Vagina (tissue), 2 donors: ENCODE data around the gene FAM83C.

Source experiments
- CTCF ChIP-seq, 3 experiments: fragments of 450-650 bp in 2 of 3; fragments of 200-600 bp in 1 of 3; sonication (generic) in 1 of 3; IDR thresholded peaks; one replicate each; pipeline ENCODE4 v1.5.1; 2017 to 2019; ENCODE audit warnings: antibody characterized with exemption in 3 of 3, mild to moderate bottlenecking in 2 of 3, moderate library complexity in 2 of 3
- POLR2A ChIP-seq, 2 donors: fragments of 450-650 bp; IDR thresholded peaks; one replicate each; pipeline ENCODE4 v1.6.1; 2017; ENCODE audit warnings: antibody characterized with exemption in 2 of 2, mild to moderate bottlenecking in 2 of 2, moderate library complexity in 2 of 2
- POLR2AphosphoS5 ChIP-seq, 2 donors: sonication (generic); formaldehyde crosslinking; IDR thresholded peaks; one replicate each; pipeline ENCODE4 v1.9.0; 2017; ENCODE audit warnings: antibody characterized with exemption in 2 of 2, mild to moderate bottlenecking in 2 of 2, low read depth in 1 of 2; ENCODE audit not compliant: insufficient read depth in 1 of 2

- TF ChIP-seq CTCF (IDR thresholded peaks at IDR 0.05) (no peak), POLR2AphosphoS5 (IDR thresholded peaks at IDR 0.05; ENCODE audit: insufficient read depth in 1 of 2, low read depth in 1 of 2) (no peak), POLR2A (IDR thresholded peaks at IDR 0.05) (no peak)
Observed at GRCh38 chr20:35290186-35290886, 1.9 kb downstream of the FAM83C start.
